B cell (primary cell): ENCODE data around the gene MUTYH. TPM values are rescaled to one million over a fixed set of nuclear protein-coding genes. Genes with fewer than 3 reads are reported as not detected.

Experiments
- ATAC-seq: fragments of 200-7000 bp; cut with Tn5 transposase; one replicate; pipeline ENCODE4 v1.10.0; 2021; ENCODE audit warnings: low read depth, mild to moderate bottlenecking, moderate number of reproducible peaks, moderate library complexity
- CTCF ChIA-PET: fragments of 350-600 bp; sonication (Branson Sonifier 250); formaldehyde crosslinking; loops from one replicate; lab custom pipeline; 2021; ENCODE audit warnings: antibody characterized with exemption, inconsistent platforms; lab: Charles Lee
- POLR2A ChIA-PET: fragments of 350-600 bp; sonication (Branson Sonifier 250); formaldehyde crosslinking; loops from one replicate; lab custom pipeline; 2021; ENCODE audit warnings: antibody characterized with exemption; lab: Charles Lee
- DNase-seq: peaks from one replicate; pipeline ENCODE4 v3.0.0; 2013
- H2AFZ ChIP-seq: 2 replicates; pipeline ENCODE4 v1.6.1; 2012; ENCODE audit warnings: mild to moderate bottlenecking, low read depth, low read length; ENCODE audit not compliant: insufficient read depth, poor library complexity, severe bottlenecking
- H3K27ac ChIP-seq, 2 donors: 1 replicate in 1 of 2; 2 replicates in 1 of 2; pipeline ENCODE4 v1.5.1; 2012 to 2013; ENCODE audit warnings: low read length in 2 of 2, mild to moderate bottlenecking in 2 of 2, moderate library complexity in 1 of 2
- H3K27me3 ChIP-seq, 4 experiments: fragments of 200-600 bp in 1 of 4; sonication (generic) in 1 of 4; replicated peaks in 1 of 4; 1 replicate in 2 of 4; 2 replicates in 2 of 4; pipeline versions ENCODE4 v1.6.1 to v1.7.0; 2013 to 2016; ENCODE audit warnings: low read length in 3 of 4, mild to moderate bottlenecking in 2 of 4, mixed read lengths in 1 of 4, moderate library complexity in 1 of 4; ENCODE audit not compliant: insufficient read depth in 4 of 4, control insufficient read depth in 3 of 4; ENCODE audit errors: control extremely low read depth in 1 of 4
- H3K36me3 ChIP-seq, 2 experiments: replicated peaks in 1 of 2; 1 replicate in 1 of 2; 2 replicates in 1 of 2; pipeline versions ENCODE4 v1.6.1 to v1.7.1; 2013; ENCODE audit warnings: low read length in 1 of 2; ENCODE audit not compliant: insufficient read depth in 2 of 2, control insufficient read depth in 1 of 2; ENCODE audit errors: control extremely low read depth in 1 of 2, extremely low read depth in 1 of 2
- H3K4me1 ChIP-seq, 2 donors: fragments of 200-600 bp in 1 of 2; sonication (generic) in 1 of 2; 1 replicate in 1 of 2; 2 replicates in 1 of 2; pipeline versions ENCODE4 v1.5.1 to v1.6.1; 2013 to 2017; ENCODE audit warnings: low read length in 2 of 2; ENCODE audit not compliant: control insufficient read depth in 2 of 2, insufficient read depth in 2 of 2
- H3K4me2 ChIP-seq: replicated peaks from 2 replicates; pipeline ENCODE3; 2012; ENCODE audit warnings: mild to moderate bottlenecking, low read depth, low read length; ENCODE audit not compliant: poor library complexity, severe bottlenecking
- H3K4me3 ChIP-seq, 5 experiments: fragments of 200-600 bp in 1 of 5; sonication (generic) in 1 of 5; 1 replicate in 3 of 5; 2 replicates in 2 of 5; pipeline versions ENCODE4 v1.5.1 to v1.7.0; 2011 to 2016; ENCODE audit warnings: low read length in 4 of 5, mild to moderate bottlenecking in 4 of 5, low read depth in 2 of 5, control low read depth in 1 of 5, moderate library complexity in 1 of 5; ENCODE audit not compliant: insufficient read depth in 1 of 5; ENCODE audit errors: control extremely low read depth in 1 of 5, extremely low read depth in 1 of 5
- H3K79me2 ChIP-seq: fragments of 200-600 bp; sonication (generic); one replicate; pipeline ENCODE4 v1.6.0; 2016; ENCODE audit warnings: low read length; ENCODE audit not compliant: control insufficient read depth, insufficient read depth
- H3K9ac ChIP-seq: fragments of 200-600 bp; sonication (generic); 2 replicates; pipeline ENCODE4 v1.6.1; 2017; ENCODE audit warnings: mild to moderate bottlenecking, low read length, moderate library complexity
- H3K9me3 ChIP-seq, 3 donors: one replicate each; pipeline versions ENCODE4 v1.6.1 to v1.7.1; 2013; ENCODE audit warnings: low read length in 2 of 3; ENCODE audit not compliant: control insufficient read depth in 2 of 3, insufficient read depth in 1 of 3; ENCODE audit errors: control extremely low read depth in 1 of 3
- H4K20me1 ChIP-seq: 2 replicates; pipeline ENCODE4 v1.6.0; 2012; ENCODE audit warnings: mild to moderate bottlenecking, low read length; ENCODE audit not compliant: insufficient read depth, control insufficient read depth, poor library complexity, severe bottlenecking
- H3K27ac Mint-ChIP-seq: one replicate; pipeline ENCODE4 v1.8.0; 2021; ENCODE audit warnings: mixed read lengths
- H3K27me3 Mint-ChIP-seq: one replicate; pipeline ENCODE4 v1.8.0; 2021; ENCODE audit warnings: mixed read lengths
- H3K4me1 Mint-ChIP-seq: one replicate; pipeline ENCODE4 v1.8.0; 2021; ENCODE audit warnings: mixed read lengths
- H3K4me3 Mint-ChIP-seq: one replicate; pipeline ENCODE4 v1.8.0; 2021; ENCODE audit warnings: mixed read lengths
- H3K9me3 Mint-ChIP-seq: one replicate; pipeline ENCODE4 v1.8.0; 2022; ENCODE audit warnings: mixed read lengths; ENCODE audit not compliant: insufficient read depth
- CTCF ChIP-seq: fragments of 200-600 bp; IDR thresholded peaks from one replicate; pipeline ENCODE4 v1.8.0; 2022; ENCODE audit warnings: antibody characterized with exemption, mild to moderate bottlenecking
- EZH2 ChIP-seq: IDR thresholded peaks from 2 replicates; pipeline ENCODE4 v1.6.1; 2012; ENCODE audit warnings: borderline replicate concordance, low read depth, mild to moderate bottlenecking, moderate library complexity, low read length; ENCODE audit not compliant: insufficient read depth, poor library complexity, severe bottlenecking
- WGBS: methylation state at CpG from one replicate; pipeline ENCODE4 v1.1.5; 2013; ENCODE audit warnings: missing lambda C conversion rate; ENCODE audit not compliant: insufficient coverage; 5-methylcytosine and 5-hydroxymethylcytosine counted together
- intact Hi-C: fragments of 100-400 bp; cut with micrococcal nuclease; formaldehyde crosslinking; loops from one replicate; pipeline ENCODE4 v1.10.0; 2022
- polyA plus RNA-seq: library from polyadenylated mRNA; depleted of rRNA; stranded (reverse); fragments of >200 nt; gene quantifications from 2 replicates; pipeline ENCODE4 v1.2.3, GENCODE V29; 2012
- total RNA-seq, 2 donors: library from RNA; stranded (reverse); fragments of 120-200 nt in 1 of 2; gene quantifications; 1 replicate in 1 of 2; 2 replicates in 1 of 2; pipeline versions ENCODE4 v1.2.3 to v1.2.4, GENCODE V29; 2013 to 2022

Gene MUTYH
- total and polyA plus RNA-seq, 2 donors (not counting 1 experiment from before 2014, with no cell fraction given) = 65.0 to 68.5 TPM

- Mint-ChIP-seq H3K4me3 (no peak overlapping the region), H3K4me1 (peaks cover 23% of the 10 kb centered on the region), H3K9me3 (no peaks in the 10 kb centered on the region), H3K27me3 (no peaks in the 10 kb centered on the region), H3K27ac (peak overlapping the region; percentile 42)
- H3K79me2 ChIP-seq = peaks cover 16% of the 10 kb centered on the region
- H3K27ac ChIP-seq = no peak overlapping the region
- H3K9me3 ChIP-seq = no peaks in the 10 kb centered on the region
- peaks cover 4 to 10% of the 10 kb centered on the region in 2 donors for H3K4me1 ChIP-seq
- DNase-seq (no peak), ATAC-seq (no peak)
- intact Hi-C loops = no loop called here
- 58% methylated on average over 6 of the region's 9 CpGs for WGBS
- no peaks in the 10 kb centered on the region for H3K27me3 ChIP-seq
- H3K4me2 ChIP-seq = no peak overlapping the region
- H3K36me3 ChIP-seq = peaks cover 0 to 41% of the 10 kb centered on the region in 2 experiments
- ChIA-PET POLR2A (interaction anchor here (0.6 kb wide), 1 partner anchor 10 kb away, joined by 5 read pairs; no protein-coding TSS in a partner anchor), CTCF (interaction anchor here (1.4 kb wide), 1 partner anchor 23 kb away, joined by 3 read pairs; no protein-coding TSS in a partner anchor)
- no peak overlapping the region for H3K4me3 ChIP-seq
- no peak overlapping the region for H2AFZ ChIP-seq
- no peak overlapping the region for H3K9ac ChIP-seq
- TF ChIP-seq EZH2 (no peak), CTCF (no peak)
- no peaks in the 10 kb centered on the region for H4K20me1 ChIP-seq
Measured at GRCh38 chr1:45334308-45335245, 5.7 kb downstream of the MUTYH start.

- peaks cover under 1 to 7% of the 10 kb centered on the region in 2 donors for H3K4me1 ChIP-seq
- H3K27me3 ChIP-seq = peaks cover 0 to 4% (median 1%) of the 10 kb centered on the region in 4 experiments
- intact Hi-C loops = no loop called here
- no peak overlapping the region for H3K27ac Mint-ChIP-seq
- H2AFZ ChIP-seq = no peak overlapping the region
- H4K20me1 ChIP-seq = no peaks in the 10 kb centered on the region
- POLR2A ChIA-PET = interaction anchor here (0.6 kb wide), 1 partner anchor 31 kb away, joined by 3 read pairs; no protein-coding TSS in a partner anchor
- no peak overlapping the region for H3K27ac ChIP-seq
- ATAC-seq (no peak), DNase-seq (no peak)
- no peaks in the 10 kb centered on the region for H3K79me2 ChIP-seq
- no peaks in the 10 kb centered on the region for H3K9me3 ChIP-seq
- TF ChIP-seq CTCF = no peak
- TF ChIP-seq EZH2 = no peak
- H3K9ac ChIP-seq = no peak overlapping the region
- CTCF ChIA-PET = no interaction called here
- no peak overlapping the region for H3K4me3 Mint-ChIP-seq
- no peak overlapping the region for H3K4me2 ChIP-seq
- H3K4me3 ChIP-seq = no peak overlapping the region
- no peaks in the 10 kb centered on the region for H3K27me3 Mint-ChIP-seq
- no peaks in the 10 kb centered on the region for H3K9me3 Mint-ChIP-seq
- H3K4me1 Mint-ChIP-seq = peaks cover 10% of the 10 kb centered on the region
- WGBS = 98% methylated on average over 10 of the region's 10 CpGs
- peaks cover 0 to 37% of the 10 kb centered on the region in 2 experiments for H3K36me3 ChIP-seq
Measured at GRCh38 chr1:45332346-45332720, 7.9 kb downstream of the MUTYH start.
